A673 (cell line): ENCODE results near the gene GUCY1B1. TPM values are rescaled to one million over a fixed set of nuclear protein-coding genes. Genes with fewer than 3 reads are reported as not detected.

ENCODE experiments used
- BruUV-seq: library from RNA; stranded (reverse); fragments of 400-500 nt; replicated peaks from 2 replicates; lab custom pipeline; 2021; lab: Mats Ljungman, UMichigan
- CTCF ChIA-PET: fragments of 300-600 bp; sonication (Branson Sonifier 250); formaldehyde crosslinking; loops from one replicate; lab custom pipeline; 2022; ENCODE audit warnings: antibody characterized with exemption; lab: Charles Lee
- POLR2A ChIA-PET: fragments of 300-600 bp; sonication (Branson Sonifier 250); formaldehyde crosslinking; loops from one replicate; lab custom pipeline; 2022; ENCODE audit warnings: antibody characterized with exemption; ENCODE audit not compliant: low non-redundant PET; lab: Charles Lee
- DNase-seq: peaks from one replicate; pipeline ENCODE4 v3.0.0-alpha.2; 2015; ENCODE audit warnings: low spot score
- H3K27ac ChIP-seq: fragments of 200-600 bp; sonication (generic); 2 replicates; pipeline ENCODE4 v1.5.1; 2016; ENCODE audit warnings: mixed run types, low read depth, mild to moderate bottlenecking, mixed read lengths, antibody characterized with exemption, low read length; ENCODE audit not compliant: poor library complexity, severe bottlenecking
- H3K27me3 ChIP-seq: fragments of 200-600 bp; sonication (generic); replicated peaks from 2 replicates; pipeline ENCODE4 v1.6.1; 2017; ENCODE audit warnings: mixed run types, low read depth, mild to moderate bottlenecking, mixed read lengths, antibody characterized with exemption, low read length; ENCODE audit not compliant: insufficient read depth, poor library complexity
- H3K36me3 ChIP-seq: fragments of 200-600 bp; sonication (generic); 2 replicates; pipeline ENCODE4 v1.6.1; 2016; ENCODE audit warnings: mixed run types, mild to moderate bottlenecking, mixed read lengths, antibody characterized with exemption, low read length; ENCODE audit not compliant: insufficient read depth, poor library complexity, severe bottlenecking
- H3K4me1 ChIP-seq: fragments of 200-600 bp; sonication (generic); 2 replicates; pipeline ENCODE4 v1.6.1; 2017; ENCODE audit warnings: mixed run types, mild to moderate bottlenecking, mixed read lengths, antibody characterized with exemption, low read length; ENCODE audit not compliant: insufficient read depth, poor library complexity, severe bottlenecking
- H3K4me3 ChIP-seq: fragments of 200-600 bp; sonication (generic); 2 replicates; pipeline ENCODE4 v1.5.1; 2016; ENCODE audit warnings: low read depth, mixed run types, mild to moderate bottlenecking, mixed read lengths, low read length; ENCODE audit not compliant: poor library complexity, severe bottlenecking
- H3K9me3 ChIP-seq: fragments of 200-600 bp; sonication (generic); 2 replicates; pipeline ENCODE4 v1.6.1; 2016; ENCODE audit warnings: mixed run types, low read depth, mild to moderate bottlenecking, mixed read lengths, antibody characterized with exemption, low read length; ENCODE audit not compliant: poor library complexity, severe bottlenecking
- CTCF ChIP-seq: fragments of 300-800, 200-600 bp; sonication (generic); conservative IDR thresholded peaks from 2 replicates; pipeline ENCODE4 v1.5.1; 2017; ENCODE audit warnings: low read depth, mild to moderate bottlenecking, antibody characterized with exemption, low read length, moderate library complexity, mixed read lengths
- EZH2 ChIP-seq: fragments of 200-600 bp; sonication (generic); IDR thresholded peaks from 2 replicates; pipeline ENCODE4 v1.6.1; 2017; ENCODE audit warnings: borderline replicate concordance, low read depth, mild to moderate bottlenecking, mixed read lengths, antibody characterized with exemption, low read length; ENCODE audit not compliant: poor library complexity, severe bottlenecking
- intact Hi-C: fragments of 100-400 bp; cut with micrococcal nuclease; formaldehyde crosslinking; loops from one replicate; pipeline ENCODE4 v1.10.0; 2022; ENCODE audit not compliant: unreplicated experiment
- total RNA-seq: library from RNA; stranded (reverse); gene quantifications from 2 replicates; pipeline ENCODE4 v1.2.3, GENCODE V29; 2021

GUCY1B1 gene
- total RNA-seq, 1 experiment from 2014 or later: not detected

GRCh38 chr4:155722816-155723499 is 35.9 kb upstream of the GUCY1B1 start:
- no peaks in the 10 kb centered on the region for H3K36me3 ChIP-seq
- no peaks in the 10 kb centered on the region for H3K4me1 ChIP-seq
- ChIA-PET CTCF (no interaction called here), POLR2A (no interaction called here)
- BruUV-seq: no TSS peak
- intact Hi-C loops: no loop called here
- H3K9me3 ChIP-seq: no peaks in the 10 kb centered on the region
- peak; percentile 1 for DNase-seq
- H3K27me3 ChIP-seq: no peaks in the 10 kb centered on the region
- H3K4me3 ChIP-seq: no peak overlapping the region
- H3K27ac ChIP-seq: no peak overlapping the region
- TF ChIP-seq CTCF (no peak), EZH2 (no peak)

- TF ChIP-seq CTCF (no peak), EZH2 (no peak)
- no peaks in the 10 kb centered on the region for H3K4me1 ChIP-seq
- no peaks in the 10 kb centered on the region for H3K36me3 ChIP-seq
- POLR2A ChIA-PET: no interaction called here
- CTCF ChIA-PET: no interaction called here
- DNase-seq: no peak
- BruUV-seq: no TSS peak
- H3K27ac ChIP-seq: no peak overlapping the region
- no peak overlapping the region for H3K4me3 ChIP-seq
- intact Hi-C loops: no loop called here
- no peaks in the 10 kb centered on the region for H3K27me3 ChIP-seq
- H3K9me3 ChIP-seq: no peaks in the 10 kb centered on the region
Observed at GRCh38 chr4:155724731-155725130, 34.1 kb upstream of the GUCY1B1 start.

GRCh38 chr4:155734065-155734464 is 24.8 kb upstream of the GUCY1B1 start:
- peak; percentile 16 for DNase-seq
- Histone ChIP-seq H3K4me1 (no peaks in the 10 kb centered on the region), H3K27me3 (no peaks in the 10 kb centered on the region), H3K36me3 (no peaks in the 10 kb centered on the region), H3K9me3 (no peaks in the 10 kb centered on the region), H3K27ac (no peak overlapping the region), H3K4me3 (no peak overlapping the region)
- CTCF ChIA-PET: no interaction called here
- no TSS peak for BruUV-seq
- intact Hi-C loops: no loop called here
- POLR2A ChIA-PET: no interaction called here
- TF ChIP-seq EZH2 (no peak), CTCF (no peak)
